Measurements from ENCODE around the gene EPN2. TPM values are rescaled to one million over a fixed set of nuclear protein-coding genes. Genes with fewer than 3 reads are reported as not detected.

EPN2 gene
- total RNA-seq, 1 experiment from 2014 or later = 57.8 TPM

DNA sequence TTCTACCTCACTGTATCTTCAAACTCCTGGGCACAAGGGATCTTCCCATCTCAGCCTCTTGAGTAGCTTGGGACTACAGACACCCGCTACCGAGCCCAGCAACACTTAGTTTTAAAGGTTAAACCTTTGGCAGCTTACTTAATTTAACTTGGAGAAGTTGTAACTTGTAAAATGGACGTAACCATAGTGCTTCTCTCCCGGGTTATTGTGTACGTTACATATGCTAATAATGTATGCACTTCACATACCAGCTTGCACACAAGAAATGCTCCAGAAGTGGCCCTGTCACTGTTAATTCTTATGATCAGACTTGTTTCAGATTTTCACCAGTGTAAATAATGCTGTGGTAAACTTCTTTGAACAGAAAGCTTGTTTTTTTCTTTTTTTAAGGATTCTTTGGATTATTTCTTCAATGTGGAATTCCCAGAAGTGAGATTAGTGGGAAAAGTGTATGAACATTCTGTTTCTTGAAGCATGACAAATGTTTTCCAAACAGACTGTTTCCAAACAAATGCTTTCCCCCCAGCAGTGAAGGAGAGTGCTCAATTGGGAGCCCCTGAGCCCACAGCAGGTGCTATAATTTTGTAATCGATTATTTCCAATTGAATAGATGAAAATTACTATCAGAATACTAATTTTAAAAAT, 61.5 kb downstream of the EPN2 start:
- Histone ChIP-seq H3K4me2 (ENCODE audit: insufficient read depth, insufficient read length, low read length) (no peak overlapping the region), H3K9me3 (ENCODE audit: control insufficient read depth, low read depth, low read length) (no peaks in the 10 kb centered on the region), H4K5ac (ENCODE audit: insufficient read length, low read depth, low read length) (no peak overlapping the region), H2BK20ac (ENCODE audit: low read depth, low read length, poor library complexity, severe bottlenecking) (no peak overlapping the region), H3K18ac (ENCODE audit: insufficient read length, low read depth, low read length) (no peak overlapping the region), H2AK5ac (ENCODE audit: insufficient read length, low read length) (no peak overlapping the region), H3K56ac (ENCODE audit: insufficient read length, low read depth, low read length) (no peak overlapping the region), H4K8ac (replicated peaks; ENCODE audit: insufficient read length, low read depth, low read length) (no peak overlapping the region), H3K27me3 (ENCODE audit: insufficient read depth, low read length) (no peaks in the 10 kb centered on the region), H3K79me2 (ENCODE audit: insufficient read depth, low read length) (no peaks in the 10 kb centered on the region; the same call in 1 of the 2 replicates), H3T11ph (ENCODE audit: low read length) (no peak overlapping the region), H3K79me1 (ENCODE audit: insufficient read depth, low read depth, low read length, poor library complexity, severe bottlenecking) (no peaks in the 10 kb centered on the region), H4K91ac (ENCODE audit: insufficient read length, low read depth, low read length) (no peak overlapping the region), H3K27ac (ENCODE audit: insufficient read length, low read depth, low read length) (no peak overlapping the region), H2BK120ac (ENCODE audit: low read depth, low read length, poor library complexity, severe bottlenecking) (no peak overlapping the region), H3K23me2 (ENCODE audit: insufficient read length, low read depth, low read length, poor library complexity, severe bottlenecking) (no peaks in the 10 kb centered on the region), H2AFZ (ENCODE audit: low read length) (no peak overlapping the region), H3K9ac (ENCODE audit: extremely low read depth, insufficient read length, low read length) (no peak overlapping the region), H3K14ac (ENCODE audit: insufficient read depth, low read length) (no peak overlapping the region), H2BK15ac (ENCODE audit: low read depth, low read length) (no peak overlapping the region), H4K20me1 (ENCODE audit: control insufficient read depth, insufficient read depth, insufficient read length) (no peaks in the 10 kb centered on the region), H3K23ac (ENCODE audit: insufficient read length, low read depth, low read length) (no peak overlapping the region), H3K4me1 (ENCODE audit: insufficient read depth, low read length) (no peaks in the 10 kb centered on the region), H3K4ac (ENCODE audit: low read depth, low read length) (no peak overlapping the region), H2BK12ac (ENCODE audit: insufficient read length, low read depth, low read length) (no peak overlapping the region), H2BK5ac (ENCODE audit: insufficient read length, low read length) (no peak overlapping the region)
- no peak overlapping the region for H3K4me3 Mint-ChIP-seq
- no peak overlapping the region for H3K27ac Mint-ChIP-seq
- H3K27me3 Mint-ChIP-seq (ENCODE audit: low read depth) = no peaks in the 10 kb centered on the region
- peaks cover 10 to 14% of the 10 kb centered on the region in 2 experiments for H3K4me1 Mint-ChIP-seq
- no peak for DNase-seq
- TF ChIP-seq, protein P1, sequence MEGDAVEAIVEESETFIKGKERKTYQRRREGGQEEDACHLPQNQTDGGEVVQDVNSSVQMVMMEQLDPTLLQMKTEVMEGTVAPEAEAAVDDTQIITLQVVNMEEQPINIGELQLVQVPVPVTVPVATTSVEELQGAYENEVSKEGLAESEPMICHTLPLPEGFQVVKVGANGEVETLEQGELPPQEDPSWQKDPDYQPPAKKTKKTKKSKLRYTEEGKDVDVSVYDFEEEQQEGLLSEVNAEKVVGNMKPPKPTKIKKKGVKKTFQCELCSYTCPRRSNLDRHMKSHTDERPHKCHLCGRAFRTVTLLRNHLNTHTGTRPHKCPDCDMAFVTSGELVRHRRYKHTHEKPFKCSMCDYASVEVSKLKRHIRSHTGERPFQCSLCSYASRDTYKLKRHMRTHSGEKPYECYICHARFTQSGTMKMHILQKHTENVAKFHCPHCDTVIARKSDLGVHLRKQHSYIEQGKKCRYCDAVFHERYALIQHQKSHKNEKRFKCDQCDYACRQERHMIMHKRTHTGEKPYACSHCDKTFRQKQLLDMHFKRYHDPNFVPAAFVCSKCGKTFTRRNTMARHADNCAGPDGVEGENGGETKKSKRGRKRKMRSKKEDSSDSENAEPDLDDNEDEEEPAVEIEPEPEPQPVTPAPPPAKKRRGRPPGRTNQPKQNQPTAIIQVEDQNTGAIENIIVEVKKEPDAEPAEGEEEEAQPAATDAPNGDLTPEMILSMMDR (conservative IDR thresholded peaks at IDR 0.05) = no peak
- no peaks in the 10 kb centered on the region for H3K9me3 Mint-ChIP-seq
- no CpG with 5 or more reads among the region's 6 CpGs for WGBS (ENCODE audit: extremely low coverage, insufficient read length, low lambda C conversion rate)
- H3K36me3 Mint-ChIP-seq (ENCODE audit: insufficient read depth in 1 of 3, low read depth in 3 of 3) = no peaks in the 10 kb centered on the region

Data from H9 (cell line).